PC-3 (cell line): ENCODE data around the gene WAC. TPM values are rescaled to one million over a fixed set of nuclear protein-coding genes. Genes with fewer than 3 reads are reported as not detected.

Experiments used
- ATAC-seq: fragments of 200-7000 bp; cut with Tn5 transposase; 2 replicates; pipeline ENCODE4 v1.9.1; 2020; ENCODE audit warnings: mild to moderate bottlenecking, moderate library complexity
- BruUV-seq: library from RNA; stranded (reverse); fragments of 400-500 nt; replicated peaks from 2 replicates; lab custom pipeline; 2021; lab: Mats Ljungman, UMichigan
- CTCF ChIA-PET: fragments of 300-600 bp; sonication (Branson Sonifier 250); formaldehyde crosslinking; loops from one replicate; lab custom pipeline; 2022; ENCODE audit warnings: antibody characterized with exemption; lab: Charles Lee
- POLR2A ChIA-PET: fragments of 300-600 bp; sonication (Branson Sonifier 250); formaldehyde crosslinking; loops from one replicate; lab custom pipeline; 2022; ENCODE audit warnings: antibody characterized with exemption; ENCODE audit not compliant: unreplicated experiment; lab: Charles Lee
- DNase-seq: peaks from one replicate; pipeline ENCODE4 v3.0.0-alpha.2; 2015
- H2AFZ ChIP-seq: fragments of 300-600 bp; sonication (generic); 2 replicates; pipeline ENCODE4 v1.6.0; 2016; ENCODE audit warnings: antibody characterized with exemption, low read length
- H3F3A ChIP-seq: fragments of 300-600 bp; sonication (generic); one replicate; pipeline ENCODE4 v1.6.0; 2017; ENCODE audit warnings: antibody characterized with exemption, low read length, control low read depth, mild to moderate bottlenecking; ENCODE audit not compliant: unreplicated experiment
- H3K27ac ChIP-seq: fragments of 300-600 bp; sonication (generic); 2 replicates; pipeline ENCODE4 v1.5.1; 2016; ENCODE audit warnings: mild to moderate bottlenecking, low read length
- H3K27me3 ChIP-seq: fragments of 300-600 bp; sonication (generic); 2 replicates; pipeline ENCODE4 v1.6.1; 2016; ENCODE audit warnings: low read length, mixed read lengths
- H3K36me3 ChIP-seq: fragments of 300-600 bp; sonication (generic); 2 replicates; pipeline ENCODE4 v1.6.1; 2016; ENCODE audit warnings: low read depth, mixed run types, low read length, mixed read lengths
- H3K4me1 ChIP-seq: fragments of 300-600 bp; sonication (generic); 2 replicates; pipeline ENCODE4 v1.5.1; 2016; ENCODE audit warnings: low read length; ENCODE audit not compliant: insufficient read depth
- H3K4me2 ChIP-seq: fragments of 300-600 bp; sonication (generic); 2 replicates; pipeline ENCODE4 v1.6.0; 2016; ENCODE audit warnings: low read length
- H3K4me3 ChIP-seq: fragments of 300-600 bp; sonication (generic); 2 replicates; pipeline ENCODE4 v1.5.1; 2016; ENCODE audit warnings: mild to moderate bottlenecking, low read length, mixed read lengths
- H3K79me2 ChIP-seq: fragments of 300-600 bp; sonication (generic); 2 replicates; pipeline ENCODE4 v1.6.1; 2017; ENCODE audit warnings: low read length, mixed read lengths
- H3K9ac ChIP-seq: fragments of 300-600 bp; sonication (generic); 2 replicates; pipeline ENCODE4 v1.6.0; 2016; ENCODE audit warnings: mild to moderate bottlenecking, low read length
- H3K9me2 ChIP-seq: fragments of 300-600 bp; sonication (generic); replicated peaks from 2 replicates; pipeline ENCODE4 v1.6.1; 2016; ENCODE audit warnings: mixed run types, low read length, mixed read lengths
- H3K9me3 ChIP-seq: fragments of 300-600 bp; sonication (generic); 2 replicates; pipeline ENCODE4 v1.6.1; 2016; ENCODE audit warnings: low read length, mixed read lengths
- H4K20me1 ChIP-seq: fragments of 300-600 bp; sonication (generic); 2 replicates; pipeline ENCODE4 v1.6.1; 2016; ENCODE audit warnings: low read length, mixed read lengths
- CTCF ChIP-seq: fragments of 300-600 bp; sonication (generic); conservative IDR thresholded peaks from 2 replicates; pipeline ENCODE4 v1.5.1; 2017; ENCODE audit warnings: antibody characterized with exemption, low read depth, mild to moderate bottlenecking, low read length
- EZH2 ChIP-seq: fragments of 300-600 bp; sonication (generic); IDR thresholded peaks from one replicate; pipeline ENCODE4 v1.6.1; 2017; ENCODE audit warnings: antibody characterized with exemption, mild to moderate bottlenecking, low read length; ENCODE audit not compliant: unreplicated experiment
- EZH2phosphoT487 ChIP-seq: fragments of 300-600 bp; sonication (generic); IDR thresholded peaks from 2 replicates; pipeline ENCODE4 v1.6.1; 2018; ENCODE audit warnings: mild to moderate bottlenecking, antibody characterized with exemption, low read length, borderline replicate concordance
- intact Hi-C: fragments of 100-400 bp; cut with micrococcal nuclease; formaldehyde crosslinking; loops from 2 replicates; pipeline ENCODE4 v1.9.0; 2023
- total RNA-seq: library from RNA; depleted of rRNA; stranded (reverse); fragments of >200 nt; gene quantifications from 2 replicates; pipeline ENCODE4 v1.2.3, GENCODE V29; 2014

WAC gene
- total RNA-seq, 1 experiment from 2014 or later = 49.2 TPM

DNA sequence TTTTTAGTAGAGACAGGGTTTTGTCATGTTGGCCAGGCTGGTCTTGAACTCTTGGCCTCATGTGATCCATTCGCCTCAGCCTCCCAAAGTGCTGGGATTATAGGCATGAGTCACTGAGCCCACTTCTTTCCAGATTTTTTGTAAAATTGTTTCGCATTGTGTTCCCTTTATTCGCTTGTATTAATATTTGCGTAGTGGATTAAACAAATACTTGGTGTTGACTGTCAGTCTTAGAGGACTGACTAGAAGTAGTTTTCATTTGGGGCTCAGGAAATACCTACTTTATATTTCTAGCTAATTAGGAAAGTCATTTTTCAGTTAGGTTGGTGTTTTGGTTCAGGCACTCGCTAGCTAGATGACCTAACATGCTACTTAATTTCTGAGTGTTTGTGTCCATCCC, 11.1 kb downstream of the WAC start:
- ATAC-seq = peak; percentile 27; the same call in 1 of the 2 replicates
- ChIA-PET CTCF (no interaction called here), POLR2A (no interaction called here)
- intact Hi-C loops = no loop called here
- H3K36me3 ChIP-seq = peaks cover 47% of the 10 kb centered on the region
- no peaks in the 10 kb centered on the region for H3K9me2 ChIP-seq
- BruUV-seq = no TSS peak
- no peak overlapping the region for H3K9ac ChIP-seq
- H3K4me2 ChIP-seq = no peak overlapping the region
- H3F3A ChIP-seq = no peaks in the 10 kb centered on the region
- TF ChIP-seq CTCF (no peak), EZH2phosphoT487 (no peak), EZH2 (no peak)
- no peak overlapping the region for H3K4me3 ChIP-seq
- H3K9me3 ChIP-seq = no peaks in the 10 kb centered on the region
- no peaks in the 10 kb centered on the region for H3K27me3 ChIP-seq
- H3K27ac ChIP-seq = no peak overlapping the region
- H2AFZ ChIP-seq = no peak overlapping the region
- no peak for DNase-seq
- H3K79me2 ChIP-seq = peaks cover 92% of the 10 kb centered on the region
- H3K4me1 ChIP-seq = no peaks in the 10 kb centered on the region
- H4K20me1 ChIP-seq = peaks cover 6% of the 10 kb centered on the region; the same call in 1 of the 2 replicates

DNA sequence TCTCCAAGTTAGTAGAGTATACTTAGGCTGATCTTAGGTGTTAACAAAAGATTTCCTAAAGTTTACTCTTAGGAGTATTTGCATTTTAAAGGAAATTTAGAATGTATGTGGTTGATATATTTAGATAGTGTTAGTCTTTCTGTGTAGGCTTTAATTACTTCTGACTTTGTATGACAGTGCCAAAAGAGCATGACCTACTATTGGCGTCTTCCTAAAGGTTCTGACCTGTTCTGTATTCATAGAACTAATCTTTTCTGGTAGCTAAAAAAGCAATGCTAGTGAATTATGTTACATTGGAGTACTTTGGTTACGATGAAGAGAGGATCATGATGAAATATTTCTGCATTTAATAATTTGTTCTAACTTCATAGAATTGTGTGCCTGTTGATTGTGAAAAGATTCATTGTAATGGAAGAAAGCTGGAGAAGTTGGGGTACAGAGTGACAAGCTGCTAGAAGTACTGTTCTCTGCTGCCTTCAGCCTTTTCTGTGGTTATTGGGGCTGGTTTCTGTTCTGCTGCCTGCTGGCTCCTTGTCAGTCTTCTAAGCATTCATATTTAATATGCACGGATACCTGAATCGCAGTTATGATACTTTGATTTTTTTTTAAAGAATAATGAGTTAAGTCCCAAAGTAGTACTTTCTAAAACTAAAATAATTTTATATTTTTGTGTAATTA, 13.2 kb downstream of the WAC start:
- no peak for DNase-seq
- H3K9ac ChIP-seq = no peak overlapping the region
- peaks cover 46% of the 10 kb centered on the region for H3K36me3 ChIP-seq
- H3K4me1 ChIP-seq = no peaks in the 10 kb centered on the region
- intact Hi-C loops = no loop called here
- no peaks in the 10 kb centered on the region for H3F3A ChIP-seq
- H4K20me1 ChIP-seq = peaks cover 13% of the 10 kb centered on the region; the same call in 1 of the 2 replicates
- no peak for ATAC-seq
- no peaks in the 10 kb centered on the region for H3K27me3 ChIP-seq
- H2AFZ ChIP-seq = no peak overlapping the region
- no peaks in the 10 kb centered on the region for H3K9me3 ChIP-seq
- no peak for TF ChIP-seq CTCF
- TF ChIP-seq EZH2 = no peak
- TF ChIP-seq EZH2phosphoT487 = no peak
- no peak overlapping the region for H3K4me2 ChIP-seq
- BruUV-seq = no TSS peak
- POLR2A ChIA-PET = no interaction called here
- CTCF ChIA-PET = no interaction called here
- peaks cover 92% of the 10 kb centered on the region for H3K79me2 ChIP-seq
- no peak overlapping the region for H3K27ac ChIP-seq
- no peaks in the 10 kb centered on the region for H3K9me2 ChIP-seq
- no peak overlapping the region for H3K4me3 ChIP-seq
